GM18870 (cell line): ENCODE measurements around the gene NPIPB5.
"Not testable (repeated sequence)": the region's sequence is repeated elsewhere in the genome, so short reads cannot be mapped to it uniquely, and the experiment has no call there.

Experiments used
- ATAC-seq: cut with Tn5 transposase; IDR thresholded peaks from one replicate; pipeline ENCODE4 v1.9.1; 2021; ENCODE audit warnings: moderate library complexity; ENCODE audit not compliant: unreplicated experiment

NPIPB5 gene

DNA sequence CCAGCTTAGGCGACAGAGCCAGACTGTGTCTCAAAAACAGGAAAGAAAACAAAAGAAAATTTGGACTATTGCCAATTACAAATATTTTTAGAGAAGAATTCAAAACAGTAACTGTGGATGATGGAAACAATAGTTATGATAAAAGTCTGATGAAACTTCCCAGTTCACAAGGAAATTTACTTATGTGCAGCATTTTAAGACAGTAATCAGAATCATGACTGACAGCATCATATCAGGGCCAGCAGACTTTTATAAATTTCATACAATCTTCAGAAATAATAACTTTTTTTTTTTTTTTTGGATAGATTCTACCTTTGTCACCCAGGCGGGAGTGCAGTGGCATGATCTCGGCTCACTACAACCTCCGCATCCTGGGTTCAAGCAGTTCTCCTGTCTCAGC is at the start of gene NPIPB5:
NPIPB5 (plus strand) TSS at position 301 of the 400 bp plus-strand sequence. CDS start 2,911 bp downstream, outside the sequence.
- not testable (repeated sequence) for ATAC-seq

DNA sequence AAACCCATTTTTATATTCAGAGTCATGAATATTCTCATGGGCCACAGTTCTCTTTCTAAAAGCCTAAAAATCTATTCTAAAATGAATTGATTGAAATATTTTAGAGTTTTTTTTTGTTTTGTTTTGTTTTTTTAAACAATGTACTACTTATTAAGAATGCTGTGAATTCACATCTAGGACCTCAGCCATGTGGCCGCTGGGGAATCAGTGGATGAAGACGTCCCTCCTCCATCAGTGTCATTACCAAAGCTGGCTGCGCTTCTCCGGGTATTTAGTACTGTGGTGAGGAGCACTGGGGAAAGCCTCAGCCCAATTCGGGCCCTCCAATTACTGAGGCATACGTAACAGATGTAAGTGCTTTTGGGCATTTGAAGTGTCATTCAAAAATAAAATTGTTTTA is 41.8 kb upstream of the NPIPB5 start:
- ATAC-seq, result not testable (repeated sequence)

DNA sequence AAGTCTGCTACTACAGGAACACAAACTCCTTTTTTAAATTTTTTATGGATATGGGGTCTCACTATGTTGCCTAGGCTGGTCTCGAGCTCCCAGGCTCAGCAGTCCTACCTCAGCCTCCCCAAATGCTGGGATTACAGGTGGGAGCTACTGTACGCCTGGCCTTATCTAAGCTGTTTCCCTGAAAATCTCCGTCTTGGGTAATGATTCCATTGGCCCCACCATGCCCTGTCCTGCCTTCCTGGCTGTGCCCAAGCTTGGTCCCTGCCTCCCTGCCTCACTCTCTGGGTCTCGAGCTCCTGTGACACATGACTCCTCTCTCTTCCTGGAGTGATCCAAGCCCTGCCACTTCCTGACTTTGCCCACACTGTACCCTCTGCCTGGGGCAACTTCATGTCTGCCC is 27.3 kb downstream of the NPIPB5 start:
- ATAC-seq, result not testable (repeated sequence)

DNA sequence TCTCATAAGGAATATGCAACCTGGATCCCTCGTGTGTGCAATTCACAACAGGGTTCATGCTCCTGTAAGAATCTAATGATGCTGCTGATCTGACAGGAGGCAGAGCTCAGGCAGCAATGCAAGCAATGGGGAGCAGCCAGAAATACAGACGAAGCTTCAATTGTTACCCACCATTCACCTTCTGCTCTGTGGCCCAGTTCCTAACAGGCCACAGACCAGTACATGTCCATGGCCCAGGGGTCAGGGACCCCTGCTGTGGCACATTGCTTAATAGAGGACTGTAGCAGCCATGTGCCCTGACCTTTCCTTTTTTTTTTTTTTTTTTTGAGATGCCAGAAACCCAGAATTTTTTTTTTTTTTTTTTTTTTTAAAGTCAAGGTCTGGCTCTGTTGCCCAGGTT is 34.1 kb downstream of the NPIPB5 start:
- not testable (repeated sequence) for ATAC-seq

DNA sequence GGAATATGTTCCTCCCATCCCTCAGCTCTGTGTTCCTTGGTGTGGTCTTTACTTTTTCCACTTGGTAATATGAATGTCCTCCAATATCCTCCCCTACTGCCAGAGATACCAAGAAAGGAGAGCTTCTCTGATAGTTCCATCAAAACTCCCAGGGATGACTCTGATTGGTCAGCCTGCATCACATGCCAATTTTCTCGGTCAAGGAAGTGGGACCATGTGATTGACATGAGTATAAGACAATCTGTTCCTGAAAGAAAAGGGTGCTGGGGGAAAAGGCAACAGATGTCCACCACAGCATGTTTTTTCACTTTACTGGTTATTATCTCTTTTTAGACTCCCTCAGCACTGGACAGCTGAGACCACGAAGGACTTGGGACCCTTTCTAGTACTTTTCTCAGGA is 35.9 kb downstream of the NPIPB5 start:
- ATAC-seq, result not testable (repeated sequence)

DNA sequence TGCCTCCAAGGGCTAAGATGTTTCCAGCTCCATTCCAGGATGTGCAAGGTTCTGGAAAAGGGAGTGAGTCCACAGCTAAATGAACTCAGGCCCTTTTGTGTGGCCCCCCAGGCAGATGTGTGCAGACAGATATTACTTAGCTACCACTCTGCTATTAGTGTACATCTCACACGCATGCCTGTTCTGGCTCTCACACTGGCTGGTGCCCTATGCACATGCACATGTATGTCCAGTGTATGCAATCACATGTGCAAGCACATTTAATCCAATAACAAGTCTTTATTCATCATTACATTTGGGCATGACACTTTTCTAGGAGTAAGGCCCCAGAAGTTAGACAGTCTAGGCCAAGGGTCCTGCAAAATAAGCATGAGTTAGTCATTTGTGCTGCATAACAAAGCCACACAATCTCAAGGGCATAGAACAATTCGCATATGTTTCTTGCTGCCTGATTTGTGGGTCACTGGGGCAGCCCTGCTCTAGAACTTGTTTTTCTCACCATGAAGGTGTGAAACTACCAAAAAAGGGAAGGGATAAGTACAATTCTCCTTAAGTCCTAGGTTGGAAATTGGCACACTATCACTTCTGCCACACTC is 36.6 kb downstream of the NPIPB5 start:
- not testable (repeated sequence) for ATAC-seq

DNA sequence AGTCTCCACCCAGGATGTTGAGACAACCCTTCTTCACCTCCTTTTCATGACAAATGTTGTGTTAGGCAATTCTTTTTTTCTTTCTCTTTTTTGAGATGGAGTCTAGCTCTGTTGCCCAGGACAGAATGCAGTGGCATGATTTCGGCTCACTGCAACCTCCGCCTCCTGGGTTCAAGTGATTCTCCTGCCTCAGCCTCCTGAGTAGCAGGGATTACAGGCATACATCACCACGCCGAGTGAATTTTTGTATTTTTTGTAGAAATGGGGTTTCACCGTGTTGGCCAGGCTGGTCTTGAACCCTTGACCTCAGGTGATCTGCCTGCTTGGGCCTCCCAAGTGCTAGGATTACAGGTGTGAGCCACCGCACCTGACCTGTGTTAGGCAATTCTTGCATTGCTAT is 39.2 kb downstream of the NPIPB5 start:
- ATAC-seq, result not testable (repeated sequence)

DNA sequence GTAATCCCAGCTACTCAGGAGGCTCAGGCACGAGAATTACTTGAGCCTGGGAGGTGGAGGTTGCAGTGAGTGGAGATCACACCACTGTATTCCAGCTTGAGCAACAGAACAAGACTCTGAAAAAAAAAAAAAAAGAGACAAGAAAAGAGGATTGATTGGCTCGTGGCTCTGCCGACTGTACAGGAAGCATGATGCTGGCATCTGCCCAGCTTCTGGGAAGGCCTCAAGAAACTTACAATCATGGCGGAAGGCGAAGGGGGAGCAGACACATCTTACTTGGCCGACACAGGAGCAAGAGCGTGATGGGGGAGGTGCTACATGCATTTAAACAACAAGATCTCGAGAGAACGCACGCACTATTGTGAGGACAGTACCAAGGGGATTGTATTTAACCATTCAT is 40.5 kb downstream of the NPIPB5 start:
- not testable (repeated sequence) for ATAC-seq

DNA sequence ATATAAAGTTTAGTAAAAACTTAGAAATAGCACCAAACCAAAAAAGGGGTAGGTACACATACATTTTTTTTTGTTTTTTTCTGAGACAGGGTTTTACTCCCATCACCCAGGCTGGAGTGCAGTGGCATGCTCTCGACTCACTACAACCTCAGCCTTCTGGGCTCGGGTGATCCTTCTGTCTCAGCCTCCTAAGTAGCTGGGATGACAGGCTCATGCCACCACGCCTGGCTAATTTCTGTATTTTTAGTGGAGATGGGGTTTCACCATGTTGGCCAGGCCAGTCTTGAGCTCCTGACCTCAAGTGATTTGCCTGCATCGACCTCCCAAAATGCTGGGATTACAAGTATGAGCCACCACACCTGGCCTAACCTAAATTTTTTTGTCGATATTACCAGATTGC is 41.0 kb downstream of the NPIPB5 start:
- not testable (repeated sequence) for ATAC-seq

DNA sequence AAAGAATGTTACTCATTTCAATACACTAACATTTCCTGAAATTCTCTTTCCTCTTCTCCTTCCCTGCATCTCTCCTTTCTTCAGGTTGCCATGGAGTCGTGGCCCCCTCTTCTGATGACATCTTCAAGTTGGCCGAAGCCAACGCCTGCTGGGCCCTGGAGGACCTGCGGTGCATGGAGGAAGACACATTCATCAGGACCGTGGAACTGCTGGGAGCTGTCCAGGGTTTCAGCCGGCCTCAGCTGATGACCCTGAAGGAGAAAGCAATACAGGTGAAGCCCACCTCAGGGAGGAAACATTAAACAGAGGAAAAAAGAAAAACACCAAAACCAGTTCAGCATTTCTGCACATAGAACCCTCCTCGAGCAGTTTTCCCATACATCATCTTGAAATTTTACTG is 46.1 kb downstream of the NPIPB5 start:
- ATAC-seq, result not testable (repeated sequence)
